Nephron (organoid): ENCODE measurements around the gene ATRAID.

Experiments
- H3K27ac Mint-ChIP-seq, 3 experiments: 2 replicates each; pipeline ENCODE4 v1.8.0; 2020; ENCODE audit warnings: mixed read lengths in 3 of 3, mild to moderate bottlenecking in 2 of 3, moderate library complexity in 1 of 3
- H3K27me3 Mint-ChIP-seq: 2 replicates; pipeline ENCODE4 v1.8.0; 2021; ENCODE audit warnings: low read depth, mild to moderate bottlenecking, moderate library complexity, mixed read lengths
- H3K36me3 Mint-ChIP-seq: 2 replicates; pipeline ENCODE4 v1.8.0; 2020; ENCODE audit warnings: low read depth, mixed read lengths
- H3K4me1 Mint-ChIP-seq: 2 replicates; pipeline ENCODE4 v1.8.0; 2020; ENCODE audit warnings: mixed read lengths
- H3K4me3 Mint-ChIP-seq, 3 experiments: 2 replicates each; pipeline ENCODE4 v1.8.0; 2020; ENCODE audit warnings: mild to moderate bottlenecking in 3 of 3, mixed read lengths in 3 of 3, moderate library complexity in 2 of 3
- H3K9me3 Mint-ChIP-seq: 2 replicates; pipeline ENCODE4 v1.8.0; 2020; ENCODE audit warnings: mixed read lengths
- CTCF ChIP-seq, 3 experiments: fragments of 200-600 bp; sonication (generic); IDR thresholded peaks; one replicate each; pipeline ENCODE4 v1.5.0; 2021; ENCODE audit warnings: antibody characterized with exemption in 3 of 3; ENCODE audit not compliant: unreplicated experiment in 3 of 3

The ATRAID gene

GRCh38 chr2:27211943-27212625, at the start of gene ATRAID, which contains the start of gene SLC5A6:
ATRAID (plus strand) TSS chr2:27212041; CDS start chr2:27212369, 328 bp downstream.
SLC5A6 (minus strand) TSS chr2:27212268; CDS start chr2:27207650, 4,618 bp downstream.
- no peak for TF ChIP-seq CTCF (IDR thresholded peaks at IDR 0.05; ENCODE audit: unreplicated experiment in 3 of 3)
- Mint-ChIP-seq H3K36me3 (peaks cover 24% of the 10 kb centered on the region), H3K9me3 (no peaks in the 10 kb centered on the region), H3K27me3 (no peaks in the 10 kb centered on the region), H3K4me3 (peak within 1 kb of the TSS; percentile 99 to 100 (median 99)), H3K27ac (peak within 1 kb of the TSS; percentile 99 to 100 (median 100)), H3K4me1 (peaks cover 52% of the 10 kb centered on the region)

- H3K27ac Mint-ChIP-seq, result no peak overlapping the region
- H3K4me1 Mint-ChIP-seq, result no peaks in the 10 kb centered on the region
- TF ChIP-seq CTCF (IDR thresholded peaks at IDR 0.05; ENCODE audit: unreplicated experiment in 3 of 3), result no peak
- peaks cover 8% of the 10 kb centered on the region for H3K27me3 Mint-ChIP-seq
- no peak overlapping the region for H3K4me3 Mint-ChIP-seq
- no peaks in the 10 kb centered on the region for H3K36me3 Mint-ChIP-seq
- no peaks in the 10 kb centered on the region for H3K9me3 Mint-ChIP-seq
Measured at GRCh38 chr2:27162151-27163121, 49.4 kb upstream of the ATRAID start.

GRCh38 chr2:27164960-27165763, 46.7 kb upstream of the ATRAID start:
- no peaks in the 10 kb centered on the region for H3K9me3 Mint-ChIP-seq
- no peak for TF ChIP-seq CTCF (IDR thresholded peaks at IDR 0.05; ENCODE audit: unreplicated experiment in 3 of 3)
- no peaks in the 10 kb centered on the region for H3K4me1 Mint-ChIP-seq
- H3K36me3 Mint-ChIP-seq, result no peaks in the 10 kb centered on the region
- H3K27ac Mint-ChIP-seq, result no peak overlapping the region
- H3K4me3 Mint-ChIP-seq, result no peak overlapping the region
- H3K27me3 Mint-ChIP-seq, result peaks cover 14% of the 10 kb centered on the region

GRCh38 chr2:27170581-27171337, 41.1 kb upstream of the ATRAID start:
- Mint-ChIP-seq H3K27ac (no peak overlapping the region), H3K9me3 (no peaks in the 10 kb centered on the region), H3K36me3 (no peaks in the 10 kb centered on the region), H3K4me1 (no peaks in the 10 kb centered on the region), H3K27me3 (peaks cover 15% of the 10 kb centered on the region), H3K4me3 (no peak overlapping the region)
- no peak for TF ChIP-seq CTCF (IDR thresholded peaks at IDR 0.05; ENCODE audit: unreplicated experiment in 3 of 3)

GRCh38 chr2:27171351-27171848, 40.4 kb upstream of the ATRAID start:
- Mint-ChIP-seq H3K4me3 (no peak overlapping the region), H3K27ac (no peak overlapping the region), H3K9me3 (no peaks in the 10 kb centered on the region), H3K36me3 (no peaks in the 10 kb centered on the region), H3K27me3 (peaks cover 18% of the 10 kb centered on the region), H3K4me1 (no peaks in the 10 kb centered on the region)
- TF ChIP-seq CTCF (IDR thresholded peaks at IDR 0.05; ENCODE audit: unreplicated experiment in 3 of 3), result no peak
